GM12878 (cell line): ENCODE measurements around the gene ATP2A3. TPM values are rescaled to one million over a fixed set of nuclear protein-coding genes. Genes with fewer than 3 reads are reported as not detected.

Experiments used
- ATAC-seq: fragments of 200-7000 bp; cut with Tn5 transposase; 3 replicates; pipeline ENCODE4 v1.9.1; 2020; ENCODE audit warnings: mild to moderate bottlenecking, moderate library complexity
- BruUV-seq: library from RNA; stranded (reverse); fragments of 400-500 nt; replicated peaks from 2 replicates; lab custom pipeline; 2021; lab: Mats Ljungman, UMichigan
- CTCF ChIA-PET: fragments of 300-600 bp; sonication (Branson Sonifier 250); formaldehyde crosslinking; extraction: SDS; loops from one replicate; lab custom pipeline; 2021; ENCODE audit warnings: inconsistent platforms; lab: Yijun Ruan, JAX
- POLR2A ChIA-PET: fragments of 350-600 bp; formaldehyde crosslinking; extraction: SDS; loops from one replicate; lab custom pipeline; 2021; ENCODE audit warnings: inconsistent platforms; lab: Charles Lee
- RAD21 ChIA-PET: fragments of 300-600 bp; sonication (Branson Sonifier 250); formaldehyde crosslinking; loops from one replicate; lab custom pipeline; 2023; ENCODE audit warnings: antibody characterized with exemption; ENCODE audit not compliant: unreplicated experiment; lab: Charles Lee
- SMC1A ChIA-PET: fragments of 300-600 bp; sonication (Branson Sonifier 250); formaldehyde crosslinking; loops from one replicate; lab custom pipeline; 2023; ENCODE audit not compliant: unreplicated experiment, uncharacterized antibody; lab: Charles Lee
- DNase-seq: peaks from one replicate; pipeline ENCODE4 v3.0.0-alpha.2; 2011; ENCODE audit warnings: low read depth, low spot score
- FAIRE-seq: peaks from 3 replicates; lab custom pipeline; 2011; peaks lifted over from hg19 to GRCh38; lab: Jason Lieb, UNC
- H2AFZ ChIP-seq: 2 replicates; pipeline ENCODE4 v1.6.0; 2011; ENCODE audit warnings: low read depth, low read length, control low read depth; ENCODE audit not compliant: control insufficient read depth
- H3K27ac ChIP-seq: 2 replicates; pipeline ENCODE4 v1.5.1; 2011; ENCODE audit warnings: control low read depth; ENCODE audit not compliant: control insufficient read depth, insufficient read depth
- H3K27me3 ChIP-seq, 2 experiments: replicated peaks in 1 of 2; 2 replicates each; pipeline versions ENCODE4 v1.6.0 to v1.6.1; 2011; ENCODE audit warnings: low read length in 1 of 2; ENCODE audit not compliant: control insufficient read depth in 2 of 2, insufficient read depth in 2 of 2
- H3K36me3 ChIP-seq, 2 experiments: 2 replicates each; pipeline ENCODE4 v1.5.1; 2011; ENCODE audit warnings: low read length in 1 of 2; ENCODE audit not compliant: control insufficient read depth in 2 of 2, insufficient read depth in 2 of 2
- H3K4me1 ChIP-seq: 2 replicates; pipeline ENCODE4 v1.6.1; 2011; ENCODE audit warnings: mild to moderate bottlenecking, low read length, moderate library complexity, mixed read lengths; ENCODE audit not compliant: control insufficient read depth, insufficient read depth
- H3K4me2 ChIP-seq: 2 replicates; pipeline ENCODE4 v1.6.0; 2011; ENCODE audit warnings: control low read depth; ENCODE audit not compliant: control insufficient read depth, insufficient read depth
- H3K4me3 ChIP-seq: fragments of 200-600 bp; sonication (generic); 2 replicates; pipeline ENCODE4 v1.5.1; 2016
- H3K79me2 ChIP-seq: 2 replicates; pipeline ENCODE4 v1.6.0; 2011; ENCODE audit warnings: low read length; ENCODE audit not compliant: control insufficient read depth, insufficient read depth
- H3K9ac ChIP-seq: 2 replicates; pipeline ENCODE4 v1.8.0; 2011; ENCODE audit warnings: low read length, control low read depth, mixed read lengths; ENCODE audit not compliant: control insufficient read depth, insufficient read depth
- H3K9me3 ChIP-seq: replicated peaks from 3 replicates; pipeline ENCODE4 v1.5.1; 2011; ENCODE audit warnings: mild to moderate bottlenecking, low read length; ENCODE audit not compliant: control insufficient read depth, insufficient read depth
- H4K20me1 ChIP-seq: 2 replicates; pipeline ENCODE4 v1.6.0; 2011; ENCODE audit not compliant: control insufficient read depth, insufficient read depth
- BCL3 ChIP-seq: IDR thresholded peaks from 2 replicates; pipeline ENCODE4 v1.6.1; 2011; ENCODE audit warnings: borderline replicate concordance, low read depth, mild to moderate bottlenecking, moderate library complexity, low read length; ENCODE audit not compliant: insufficient read depth, poor library complexity, severe bottlenecking
- CBX3 ChIP-seq: fragments of 200-600 bp; sonication (generic); IDR thresholded peaks from 2 replicates; pipeline ENCODE4 v1.6.1; 2016; ENCODE audit warnings: low read depth, borderline replicate concordance
- CBX5 ChIP-seq: sonication (generic); IDR thresholded peaks from 2 replicates; pipeline ENCODE4 v1.6.1; 2016; ENCODE audit warnings: low read depth, moderate library complexity, mild to moderate bottlenecking, inconsistent platforms
- E2F4 ChIP-seq: IDR thresholded peaks from 2 replicates; pipeline ENCODE4 v1.6.1; 2012; ENCODE audit warnings: low read depth, low read length, improper control_type of control experiment
- KDM1A ChIP-seq: fragments of 200-600 bp; sonication (generic); IDR thresholded peaks from 2 replicates; pipeline ENCODE4 v1.6.1; 2016; ENCODE audit warnings: borderline replicate concordance
- PML ChIP-seq: IDR thresholded peaks from 2 replicates; pipeline ENCODE4 v1.6.1; 2012; ENCODE audit warnings: low read length, inconsistent platforms
- RCOR1 ChIP-seq: conservative IDR thresholded peaks from 2 replicates; pipeline ENCODE4 v1.6.1; 2012; ENCODE audit warnings: low read depth, low read length, improper control_type of control experiment
- SIN3A ChIP-seq: IDR thresholded peaks from 2 replicates; pipeline ENCODE4 v1.6.1; 2012; ENCODE audit warnings: low read depth, low read length, improper control_type of control experiment
- SMAD1 ChIP-seq: fragments of 450-650 bp; IDR thresholded peaks from 2 replicates; pipeline ENCODE4 v1.6.1; 2018; ENCODE audit warnings: mild to moderate bottlenecking, low read depth; ENCODE audit not compliant: partially characterized antibody
- SP1 ChIP-seq: IDR thresholded peaks from one replicate; pipeline ENCODE4 v1.6.1; 2011; ENCODE audit warnings: low read depth, low read length
- SPI1 ChIP-seq: IDR thresholded peaks from 2 replicates; pipeline ENCODE4 v1.6.1; 2011; ENCODE audit warnings: low read depth, mild to moderate bottlenecking, low read length, moderate library complexity, borderline replicate concordance; ENCODE audit not compliant: insufficient read depth
- SUZ12 ChIP-seq: fragments of 200-600 bp; sonication (generic); IDR thresholded peaks from one replicate; pipeline ENCODE4 v1.6.1; 2018; ENCODE audit warnings: antibody characterized with exemption, mild to moderate bottlenecking; ENCODE audit not compliant: unreplicated experiment
- WGBS: methylation state at CpG from one replicate; pipeline ENCODE4 v1.1.6; 2016; ENCODE audit warnings: low lambda C conversion rate; ENCODE audit not compliant: insufficient replicate concordance, insufficient coverage; ENCODE audit errors: missing lambda C conversion rate; 5-methylcytosine and 5-hydroxymethylcytosine counted together
- in situ Hi-C: fragments of 300-500 bp; cut with MboI; formaldehyde crosslinking; loops from 9 replicates; pipeline ENCODE4 v1.14.3; 2018; ENCODE audit warnings: mixed read lengths
- intact Hi-C: fragments of 100-400 bp; cut with micrococcal nuclease; formaldehyde crosslinking; loops from one replicate; pipeline ENCODE4 v1.14.2; 2022; ENCODE audit not compliant: unreplicated experiment
- polyA plus RNA-seq, 11 experiments: library from polyadenylated mRNA; depleted of rRNA in 4 of 11; unstranded in 6 of 11; stranded (reverse) in 5 of 11; fragments of >200 nt; fragmentation: Nextera tagmentation in 4 of 11; fragmentation: Illumina TruSeq in 1 of 11; extraction: Ambion mirVana in 4 of 11; extraction: Trizol in 1 of 11; gene quantifications; 1 replicate in 1 of 11; 2 replicates in 10 of 11; pipeline versions ENCODE4 v1.2.1 to v1.2.3, GENCODE V29; 2011 to 2016; ENCODE audit warnings: inconsistent platforms in 2 of 11, missing spikeins in 2 of 11, low read depth in 1 of 11
- total RNA-seq, 4 experiments: library from RNA; depleted of rRNA in 3 of 4; stranded (reverse); fragments of >200 nt in 3 of 4; fragmentation: Illumina TruSeq in 1 of 4; extraction: Trizol in 1 of 4; gene quantifications; 2 replicates each; pipeline versions ENCODE4 v1.2.1 to v1.2.3, GENCODE V29; 2013 to 2021

The ATP2A3 gene
- total and polyA plus RNA-seq, 10 of the 15 experiments (the other 5 are each of a cell fraction or from before 2014, with no cell fraction given) = 1.0 to 99.2 (median 37.9) TPM

- Histone ChIP-seq H2AFZ (no peak overlapping the region), H3K4me1 (no peaks in the 10 kb centered on the region), H3K36me3 (no peaks in the 10 kb centered on the region), H4K20me1 (no peaks in the 10 kb centered on the region), H3K79me2 (no peaks in the 10 kb centered on the region), H3K27me3 (no peaks in the 10 kb centered on the region), H3K9me3 (no peaks in the 10 kb centered on the region), H3K9ac (no peak overlapping the region), H3K27ac (no peak overlapping the region), H3K4me3 (no peak overlapping the region), H3K4me2 (no peak overlapping the region)
- DNase-seq (no peak), FAIRE-seq (no peak), ATAC-seq (no peak)
- no TSS peak for BruUV-seq
- RAD21 ChIA-PET = no interaction called here
- TF ChIP-seq PML = no peak
- no peak for TF ChIP-seq BCL3
- TF ChIP-seq SPI1 = no peak
- no peak for TF ChIP-seq CBX3
- no peak for TF ChIP-seq SUZ12
- no peak for TF ChIP-seq RCOR1
- no peak for TF ChIP-seq E2F4
- no peak for TF ChIP-seq SIN3A
- no peak for TF ChIP-seq CBX5
- TF ChIP-seq SP1 = no peak
- TF ChIP-seq SMAD1 = no peak
- TF ChIP-seq KDM1A = no peak
- in situ Hi-C loops (no loop called here), intact Hi-C loops (no loop called here)
- 69% methylated on average over 25 of the region's 25 CpGs for WGBS
- CTCF ChIA-PET = interaction anchor here (0.9 to 1.4 kb wide), 2 partner anchors 34 to 142 kb away, joined by 3 to 6 read pairs; partner anchors contain the start of gene NCBP3
- SMC1A ChIA-PET = interaction anchor here (0.8 to 1.4 kb wide), 3 partner anchors 16 to 34 kb away, joined by 3 read pairs; no protein-coding TSS in a partner anchor
- POLR2A ChIA-PET = no interaction called here
Measured at GRCh38 chr17:3879591-3880417, 84.4 kb downstream of the ATP2A3 start.
